AG10803 (cell line): ENCODE data around the gene HP1BP3.

Experiments
- DNase-seq: peaks from one replicate; pipeline ENCODE4 v3.0.0; 2010; ENCODE audit warnings: low read depth
- H3K4me3 ChIP-seq: 2 replicates; pipeline ENCODE4 v1.5.1; 2011; ENCODE audit warnings: mild to moderate bottlenecking, low read length, control low read depth
- CTCF ChIP-seq: conservative IDR thresholded peaks from 2 replicates; pipeline ENCODE4 v1.5.1; 2011; ENCODE audit warnings: mild to moderate bottlenecking, low read length, control low read depth, inconsistent platforms

The HP1BP3 gene

GRCh38 chr1:20704390-20705202 lies 82.5 kb downstream of the HP1BP3 start:
- no peak for DNase-seq
- no peak overlapping the region for H3K4me3 ChIP-seq
- no peak for TF ChIP-seq CTCF

- no peak for DNase-seq
- no peak overlapping the region for H3K4me3 ChIP-seq
- no peak for TF ChIP-seq CTCF
Observed at GRCh38 chr1:20703124-20703756, 83.9 kb downstream of the HP1BP3 start.

GRCh38 chr1:20702416-20702815 lies 84.7 kb downstream of the HP1BP3 start:
- DNase-seq, result peak; percentile 17
- peak; percentile 50 for TF ChIP-seq CTCF
- H3K4me3 ChIP-seq, result no peak overlapping the region

GRCh38 chr1:20701847-20702246 lies 85.3 kb downstream of the HP1BP3 start:
- no peak for TF ChIP-seq CTCF
- DNase-seq, result no peak
- H3K4me3 ChIP-seq, result no peak overlapping the region

GRCh38 chr1:20701446-20701845 lies 85.7 kb downstream of the HP1BP3 start:
- DNase-seq, result no peak
- no peak for TF ChIP-seq CTCF
- no peak overlapping the region for H3K4me3 ChIP-seq

GRCh38 chr1:20700636-20701215 lies 86.4 kb downstream of the HP1BP3 start:
- no peak for DNase-seq
- no peak for TF ChIP-seq CTCF
- no peak overlapping the region for H3K4me3 ChIP-seq
